ENCODE measurements around the gene PRDM8. TPM values are rescaled to one million over a fixed set of nuclear protein-coding genes. Genes with fewer than 3 reads are reported as not detected.

Gene PRDM8
- total and polyA plus RNA-seq, 2 experiments from 2014 or later, result 1.7 to 4.4 TPM

- no peak overlapping the region for H3K4me2 ChIP-seq (ENCODE audit: unreplicated experiment)
- no peaks in the 10 kb centered on the region for H4K20me1 ChIP-seq (ENCODE audit: insufficient read depth)
- no peak overlapping the region for H2AFZ ChIP-seq
- H3K27ac ChIP-seq, result peak overlapping the region; percentile 24; the same call in 1 of the 2 replicates
- H3K4me3 ChIP-seq, result no peak overlapping the region
- no peak for TF ChIP-seq EZH2 (IDR thresholded peaks at IDR 0.05; ENCODE audit: insufficient read depth, poor library complexity, severe bottlenecking)
- WGBS, 2 experiments (ENCODE audit: low coverage in 1 of 2, low lambda C conversion rate in 2 of 2, missing lambda C conversion rate in 2 of 2), result 94 to 97% methylated on average over 3 of the region's 3 CpGs
- no peaks in the 10 kb centered on the region for H3K9me3 ChIP-seq (ENCODE audit: low read depth)
- H3K9me2 ChIP-seq (ENCODE audit: insufficient read depth), result no peaks in the 10 kb centered on the region
- in situ Hi-C loops (cut with MboI), result no loop called here
- peaks cover 19% of the 10 kb centered on the region; the same call in 1 of the 2 replicates for H3K79me2 ChIP-seq (ENCODE audit: insufficient read depth)
- peaks cover 12% of the 10 kb centered on the region for H3K4me1 ChIP-seq (ENCODE audit: insufficient read depth)
- H3K36me3 ChIP-seq (ENCODE audit: low read depth), result no peaks in the 10 kb centered on the region
- peaks cover 4% of the 10 kb centered on the region; the same call in 1 of the 2 replicates for H3F3A ChIP-seq (ENCODE audit: insufficient read depth)
- H3K27me3 ChIP-seq (replicated peaks; ENCODE audit: insufficient read depth), result no peaks in the 10 kb centered on the region
- DNase-seq, result no peak
- no peak overlapping the region for H3K9ac ChIP-seq
Measured at GRCh38 chr4:80192252-80192866, 4.9 kb upstream of the PRDM8 start.

- 0 to 6% methylated on average over 2 of the region's 2 CpGs for WGBS, 2 experiments (ENCODE audit: low coverage in 1 of 2, low lambda C conversion rate in 2 of 2, missing lambda C conversion rate in 2 of 2)
- DNase-seq, result peak; percentile 88
Measured at GRCh38 chr4:80192937-80193336, 4.4 kb upstream of the PRDM8 start.

GRCh38 chr4:80195441-80196140, 1.7 kb upstream of the PRDM8 start:
- Histone ChIP-seq H3K9me2 (ENCODE audit: insufficient read depth) (no peaks in the 10 kb centered on the region), H3K79me2 (ENCODE audit: insufficient read depth) (peaks cover 7% of the 10 kb centered on the region; the same call in 1 of the 2 replicates), H3K27me3 (replicated peaks; ENCODE audit: insufficient read depth) (no peaks in the 10 kb centered on the region), H3F3A (ENCODE audit: insufficient read depth) (peaks cover 4% of the 10 kb centered on the region; the same call in 1 of the 2 replicates), H3K4me3 (no peak overlapping the region), H4K20me1 (ENCODE audit: insufficient read depth) (no peaks in the 10 kb centered on the region), H3K4me1 (ENCODE audit: insufficient read depth) (peaks cover 15% of the 10 kb centered on the region), H3K9ac (no peak overlapping the region), H3K4me2 (ENCODE audit: unreplicated experiment) (no peak overlapping the region), H2AFZ (no peak overlapping the region), H3K9me3 (ENCODE audit: low read depth) (no peaks in the 10 kb centered on the region), H3K27ac (no peak overlapping the region), H3K36me3 (ENCODE audit: low read depth) (no peaks in the 10 kb centered on the region)
- no peak for DNase-seq
- in situ Hi-C loops (cut with MboI), result no loop called here
- TF ChIP-seq EZH2phosphoT487 (IDR thresholded peaks at IDR 0.05; ENCODE audit: insufficient read depth, low read depth) (no peak), EZH2 (IDR thresholded peaks at IDR 0.05; ENCODE audit: insufficient read depth, poor library complexity, severe bottlenecking) (no peak)
- WGBS, 2 experiments (ENCODE audit: low coverage in 1 of 2, low lambda C conversion rate in 2 of 2, missing lambda C conversion rate in 2 of 2), result 90% methylated on average over 2 of the region's 2 CpGs

More at GRCh38 chr4:80192937-80193336, 4.4 kb upstream of the PRDM8 start:
- TF ChIP-seq EZH2phosphoT487 (IDR thresholded peaks at IDR 0.05; ENCODE audit: insufficient read depth, low read depth) (no peak), EZH2 (IDR thresholded peaks at IDR 0.05; ENCODE audit: insufficient read depth, poor library complexity, severe bottlenecking) (no peak)
- Histone ChIP-seq H3K79me2 (ENCODE audit: insufficient read depth) (peaks cover 19% of the 10 kb centered on the region; the same call in 1 of the 2 replicates), H3K4me2 (ENCODE audit: unreplicated experiment) (no peak overlapping the region), H3K9me3 (ENCODE audit: low read depth) (no peaks in the 10 kb centered on the region), H4K20me1 (ENCODE audit: insufficient read depth) (no peaks in the 10 kb centered on the region), H3K4me3 (no peak overlapping the region), H3K9me2 (ENCODE audit: insufficient read depth) (no peaks in the 10 kb centered on the region), H2AFZ (no peak overlapping the region), H3K4me1 (ENCODE audit: insufficient read depth) (peaks cover 12% of the 10 kb centered on the region), H3K9ac (no peak overlapping the region), H3K27me3 (replicated peaks; ENCODE audit: insufficient read depth) (no peaks in the 10 kb centered on the region), H3F3A (ENCODE audit: insufficient read depth) (peaks cover 4% of the 10 kb centered on the region; the same call in 1 of the 2 replicates), H3K27ac (peak overlapping the region; percentile 24), H3K36me3 (ENCODE audit: low read depth) (no peaks in the 10 kb centered on the region)
- in situ Hi-C loops (cut with MboI), result no loop called here

- Histone ChIP-seq H3F3A (ENCODE audit: insufficient read depth) (peaks cover 4% of the 10 kb centered on the region; the same call in 1 of the 2 replicates), H3K36me3 (ENCODE audit: low read depth) (no peaks in the 10 kb centered on the region), H4K20me1 (ENCODE audit: insufficient read depth) (no peaks in the 10 kb centered on the region), H2AFZ (peak overlapping the region; percentile 70; the same call in 1 of the 2 replicates), H3K4me1 (ENCODE audit: insufficient read depth) (peaks cover 15% of the 10 kb centered on the region), H3K4me3 (peak overlapping the region; percentile 77), H3K9me2 (ENCODE audit: insufficient read depth) (no peaks in the 10 kb centered on the region), H3K4me2 (ENCODE audit: unreplicated experiment) (peak overlapping the region; percentile 92), H3K27me3 (replicated peaks; ENCODE audit: insufficient read depth) (no peaks in the 10 kb centered on the region), H3K79me2 (ENCODE audit: insufficient read depth) (peaks cover 7% of the 10 kb centered on the region; the same call in 1 of the 2 replicates), H3K9ac (no peak overlapping the region), H3K27ac (no peak overlapping the region), H3K9me3 (ENCODE audit: low read depth) (no peaks in the 10 kb centered on the region)
- no peak for DNase-seq
- TF ChIP-seq EZH2 (IDR thresholded peaks at IDR 0.05; ENCODE audit: insufficient read depth, poor library complexity, severe bottlenecking), result no peak
- no peak for TF ChIP-seq EZH2phosphoT487 (IDR thresholded peaks at IDR 0.05; ENCODE audit: insufficient read depth, low read depth)
- WGBS, 2 experiments (ENCODE audit: low coverage in 1 of 2, low lambda C conversion rate in 2 of 2, missing lambda C conversion rate in 2 of 2), result 90 to 94% methylated on average over 21 to 22 of the region's 22 CpGs
- in situ Hi-C loops (cut with MboI), result no loop called here
Measured at GRCh38 chr4:80196259-80196921, 913 bp upstream of the PRDM8 start.

All from GM23248 (cell line).